Measurements from ENCODE around the gene ARHGAP4.
A peak's percentile ranks its signal among the peaks of the same experiment; 100 is the strongest.

ARHGAP4 gene

GRCh38 chrX:153864101-153864500 lies 62.0 kb downstream of the ARHGAP4 start:
- DNase-seq, result no peak

GRCh38 chrX:153863251-153863991 lies 62.6 kb downstream of the ARHGAP4 start:
- peak; percentile 19 for DNase-seq

GRCh38 chrX:153862369-153863250 lies 63.5 kb downstream of the ARHGAP4 start:
- no peak for DNase-seq

GRCh38 chrX:153861733-153862310 lies 64.2 kb downstream of the ARHGAP4 start:
- DNase-seq, result peak; percentile 11

- DNase-seq, result no peak
Observed at GRCh38 chrX:153861151-153861550, 64.9 kb downstream of the ARHGAP4 start.

All from 8988T (cell line).